HepG2 (cell line): ENCODE results near the gene KLHL21. TPM values are rescaled to one million over a fixed set of nuclear protein-coding genes. Genes with fewer than 3 reads are reported as not detected.

Experiments
- ELF3 ChIP-seq: IDR thresholded peaks from 2 replicates; pipeline ENCODE4 v1.6.1; 2016; ENCODE audit warnings: missing genetic modification reagents, missing compliant biosample characterization
- GATAD2A ChIP-seq: IDR thresholded peaks from 2 replicates; pipeline ENCODE4 v1.6.1; 2016
- GFI1 ChIP-seq: sonication (generic); formaldehyde crosslinking; IDR thresholded peaks from 2 replicates; pipeline ENCODE4 v1.5.0; 2020; ENCODE audit warnings: missing genetic modification reagents, mild to moderate bottlenecking, borderline replicate concordance
- IKZF4 ChIP-seq: sonication (generic); formaldehyde crosslinking; IDR thresholded peaks from 2 replicates; pipeline ENCODE4 v1.5.1; 2020; ENCODE audit warnings: borderline replicate concordance, mild to moderate bottlenecking, low read depth, missing genetic modification reagents; ENCODE audit errors: not compliant biosample characterization
- IKZF5 ChIP-seq: IDR thresholded peaks from 2 replicates; pipeline ENCODE4 v1.6.1; 2018; ENCODE audit warnings: missing genetic modification reagents, mild to moderate bottlenecking, missing compliant biosample characterization
- KDM6A ChIP-seq: IDR thresholded peaks from 2 replicates; pipeline ENCODE4 v1.6.1; 2016; ENCODE audit warnings: low read depth
- MTA1 ChIP-seq: sonication (generic); formaldehyde crosslinking; IDR thresholded peaks from 2 replicates; pipeline ENCODE4 v1.4.0; 2020; ENCODE audit warnings: missing genetic modification reagents, mild to moderate bottlenecking, borderline replicate concordance
- RBM22 ChIP-seq: fragments of 200-400 bp; formaldehyde crosslinking; optimal IDR thresholded peaks from 2 replicates; pipeline ENCODE3; 2017; ENCODE audit warnings: mild to moderate bottlenecking, low read length, moderate library complexity
- SIX1 ChIP-seq: sonication (generic); formaldehyde crosslinking; IDR thresholded peaks from 2 replicates; pipeline ENCODE4 v1.4.0; 2020; ENCODE audit warnings: missing genetic modification reagents, borderline replicate concordance
- TEAD2 ChIP-seq: sonication (generic); formaldehyde crosslinking; IDR thresholded peaks from 2 replicates; pipeline ENCODE4 v1.9.0; 2021; ENCODE audit warnings: missing genetic modification reagents
- TFE3 ChIP-seq: IDR thresholded peaks from 2 replicates; pipeline ENCODE4 v1.6.1; 2016
- ZBTB14 ChIP-seq: sonication (generic); formaldehyde crosslinking; IDR thresholded peaks from 2 replicates; pipeline ENCODE4 v1.4.0; 2020; ENCODE audit warnings: missing genetic modification reagents
- ZBTB20 ChIP-seq: sonication (generic); formaldehyde crosslinking; IDR thresholded peaks from 2 replicates; pipeline ENCODE4 v1.8.1; 2023; ENCODE audit warnings: missing genetic modification reagents, low read depth, mild to moderate bottlenecking, borderline replicate concordance
- ZFP1 ChIP-seq: IDR thresholded peaks from 2 replicates; pipeline ENCODE4 v1.6.1; 2016
- ZNF12 ChIP-seq: sonication (generic); formaldehyde crosslinking; IDR thresholded peaks from 2 replicates; pipeline ENCODE4 v1.5.0; 2020; ENCODE audit warnings: missing genetic modification reagents
- ZNF207 ChIP-seq: fragments of 450-650 bp; IDR thresholded peaks from 2 replicates; pipeline ENCODE4 v1.6.1; 2016; ENCODE audit warnings: antibody characterized with exemption, borderline replicate concordance
- ZNF431 ChIP-seq: sonication (generic); formaldehyde crosslinking; IDR thresholded peaks from 2 replicates; pipeline ENCODE4 v1.9.0; 2022; ENCODE audit warnings: missing genetic modification reagents, low read depth, mild to moderate bottlenecking, borderline replicate concordance
- ZNF577 ChIP-seq: sonication (generic); formaldehyde crosslinking; IDR thresholded peaks from 2 replicates; pipeline ENCODE4 v1.4.0; 2020; ENCODE audit warnings: mild to moderate bottlenecking, low read depth, missing genetic modification reagents, borderline replicate concordance
- ZNF646 ChIP-seq: sonication (generic); formaldehyde crosslinking; IDR thresholded peaks from 2 replicates; pipeline ENCODE4 v1.9.0; 2021; ENCODE audit warnings: mild to moderate bottlenecking, missing genetic modification reagents
- ZNF816 ChIP-seq: sonication (generic); formaldehyde crosslinking; IDR thresholded peaks from 2 replicates; pipeline ENCODE4 v1.8.0; 2022; ENCODE audit warnings: missing genetic modification reagents, mild to moderate bottlenecking, borderline replicate concordance
- polyA plus RNA-seq, 8 experiments: library from polyadenylated mRNA; depleted of rRNA in 3 of 8; stranded (reverse) in 7 of 8; unstranded in 1 of 8; fragments of >200 nt; fragmentation: Illumina TruSeq in 4 of 8; extraction: Trizol in 4 of 8; gene quantifications; 2 replicates each; pipeline versions ENCODE4 v1.2.1 to v1.2.3, GENCODE V29; 2011 to 2016; ENCODE audit warnings: low read depth in 4 of 8, missing spikeins in 1 of 8, mixed read lengths in 1 of 8; ENCODE audit not compliant: insufficient read depth in 1 of 8
- total RNA-seq, 5 experiments: library from RNA; depleted of rRNA; stranded (reverse); fragments of >200 nt; fragmentation: Illumina TruSeq; extraction: Trizol; gene quantifications; 2 replicates each; pipeline ENCODE4 v1.2.3, GENCODE V29; 2016; ENCODE audit warnings: low read depth in 1 of 5

Gene KLHL21
- total and polyA plus RNA-seq, 2 of the 13 experiments (the other 11 are each of a cell fraction or from before 2014, with no cell fraction given) = 14.8 to 25.0 TPM

- TF ChIP-seq ZBTB20 (CRISPR knock-in tag) = no peak
- TF ChIP-seq ZNF12 (CRISPR knock-in tag) = 0 out of 2 replicates have a peak, but pooled peaks have one; percentile 40
- TF ChIP-seq TFE3 (CRISPR knock-in tag) = peak; percentile 22; the same call in 1 of the 2 replicates
- peak; percentile 87 for TF ChIP-seq GATAD2A (CRISPR knock-in tag)
- TF ChIP-seq IKZF5 (CRISPR knock-in tag) = peak; percentile 80
- peak; percentile 67 for TF ChIP-seq RBM22
- peak; percentile 97 for TF ChIP-seq SIX1 (CRISPR knock-in tag)
- no peak for TF ChIP-seq ZBTB14 (CRISPR knock-in tag)
- TF ChIP-seq ZNF816 (CRISPR knock-in tag) = no peak
- no peak for TF ChIP-seq KDM6A (CRISPR knock-in tag)
- no peak for TF ChIP-seq ZFP1
- TF ChIP-seq ZNF577 = no peak
- TF ChIP-seq ELF3 (CRISPR knock-in tag) = peak; percentile 82
- TF ChIP-seq GFI1 (CRISPR knock-in tag) = no peak
- no peak for TF ChIP-seq ZNF646 (CRISPR knock-in tag)
- TF ChIP-seq ZNF431 (CRISPR knock-in tag) = no peak
- no peak for TF ChIP-seq TEAD2
- TF ChIP-seq IKZF4 = no peak
- TF ChIP-seq ZNF207 = no peak
- TF ChIP-seq MTA1 (CRISPR knock-in tag) = no peak
Measured at GRCh38 chr1:6603915-6604558, 1.4 kb upstream of the KLHL21 start (continued).
